HUDEP-2 (cell line): Measurements from ENCODE around the gene S100A10.

ENCODE experiments used
- DNase-seq, 76 experiments: peaks; one replicate each; lab custom pipeline; 2025; ENCODE audit not compliant: unreplicated experiment in 76 of 76; lab: John Stamatoyannopoulos, UW

The S100A10 gene

GRCh38 chr1:152014943-152015342 is 21.3 kb upstream of the S100A10 start:
- DNase-seq = no peak

GRCh38 chr1:152013664-152014237 is 20.1 kb upstream of the S100A10 start:
- DNase-seq = peak in 35 of 76 experiments; percentile 4 to 50 (median 24)

DNA sequence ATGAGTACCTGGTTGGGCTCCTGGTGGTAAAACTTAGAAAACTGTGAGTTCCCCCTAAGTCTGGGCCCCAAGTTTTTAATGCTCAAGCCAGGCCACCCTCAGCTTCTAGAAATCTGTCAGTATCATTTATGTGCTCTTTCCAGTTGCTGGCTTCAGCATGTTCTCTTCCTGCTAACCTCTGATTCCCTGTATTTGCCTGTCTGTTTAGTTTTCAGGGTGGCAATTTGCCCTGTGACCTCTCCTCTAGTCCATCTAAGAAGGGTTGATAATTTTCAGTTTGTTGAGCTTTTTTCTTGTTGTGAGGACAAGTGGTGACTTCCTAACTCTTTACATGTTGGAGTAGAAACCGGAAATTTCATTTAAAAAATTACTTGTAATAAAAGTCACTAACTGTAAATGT is 16.0 kb upstream of the S100A10 start:
- DNase-seq = no peak

DNA sequence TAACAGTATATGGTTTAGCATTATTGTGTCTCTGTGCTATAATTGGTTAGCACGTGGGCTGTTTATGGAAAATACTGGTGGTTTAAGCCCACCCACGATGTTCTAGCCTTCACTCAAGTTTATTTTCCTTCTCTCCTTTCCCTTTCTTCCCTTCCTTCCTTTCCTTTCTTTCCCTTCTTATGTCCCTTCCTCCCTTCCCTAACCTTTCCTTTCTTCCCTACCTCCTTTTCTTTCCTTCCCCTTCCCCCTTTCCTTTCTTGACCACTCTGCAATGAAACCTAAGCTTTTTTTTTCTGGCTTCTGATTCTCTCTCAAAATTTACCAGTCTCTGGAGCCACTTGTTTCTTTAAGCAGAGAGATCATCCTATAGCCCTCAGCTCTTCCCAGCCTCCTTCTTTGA is 13.4 kb upstream of the S100A10 start:
- no peak for DNase-seq

GRCh38 chr1:152005360-152005912 is 11.8 kb upstream of the S100A10 start:
- DNase-seq = no peak

GRCh38 chr1:152003846-152004442 is 10.3 kb upstream of the S100A10 start:
- DNase-seq = no peak

GRCh38 chr1:152002960-152003359 is 9.3 kb upstream of the S100A10 start:
- DNase-seq = peak in 1 of 76 experiments; percentile 15

DNA sequence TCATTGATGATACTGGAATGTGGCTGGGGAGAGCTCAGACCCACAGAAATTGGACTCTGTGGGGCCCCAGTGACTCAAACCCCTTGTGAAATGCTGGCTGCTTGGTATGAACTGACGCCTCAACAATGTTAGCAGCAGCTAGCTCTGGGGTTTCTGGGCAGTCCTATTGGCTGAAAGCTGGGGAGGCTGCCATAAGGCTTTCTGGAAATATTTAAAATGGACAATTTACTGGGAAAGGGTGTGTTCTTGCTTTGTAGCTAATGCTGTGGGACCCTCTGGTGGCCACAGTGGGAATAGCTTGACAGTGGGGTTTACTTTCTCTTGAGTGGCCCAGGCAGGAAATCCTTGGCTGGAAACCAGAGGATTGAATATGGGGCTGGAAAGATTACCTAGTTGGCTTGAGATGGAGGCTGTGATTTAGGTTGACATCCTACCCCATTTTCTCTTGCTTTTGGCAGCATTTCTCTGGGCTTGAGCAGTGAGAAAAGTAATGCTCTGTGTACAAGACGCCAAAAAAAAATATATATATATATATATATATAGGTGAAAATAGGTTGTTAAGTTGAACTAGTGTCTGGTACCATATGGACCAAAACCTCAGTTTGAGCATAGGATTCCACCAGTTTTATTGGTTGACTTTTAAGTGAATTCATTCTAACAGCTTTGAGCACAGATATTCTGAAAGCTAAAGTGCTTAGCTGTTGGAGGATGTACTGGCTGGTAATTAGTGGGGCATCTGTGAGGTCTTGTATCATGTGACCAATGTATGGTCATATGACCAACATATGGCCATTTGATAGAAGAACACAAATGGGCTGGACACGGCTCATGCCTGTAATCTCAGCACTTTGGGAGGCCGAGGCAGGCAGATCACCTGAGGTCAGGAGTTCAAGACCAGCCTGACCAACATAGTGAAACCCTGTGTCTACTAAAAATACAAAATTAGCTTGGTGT is 8.2 kb upstream of the S100A10 start:
- peak in 71 of 76 experiments; percentile 18 to 83 (median 63) for DNase-seq

- DNase-seq = no peak
Measured at GRCh38 chr1:152000964-152001630, 7.4 kb upstream of the S100A10 start.

- no peak for DNase-seq
Measured at GRCh38 chr1:151998611-151999362, 5.1 kb upstream of the S100A10 start.

DNA sequence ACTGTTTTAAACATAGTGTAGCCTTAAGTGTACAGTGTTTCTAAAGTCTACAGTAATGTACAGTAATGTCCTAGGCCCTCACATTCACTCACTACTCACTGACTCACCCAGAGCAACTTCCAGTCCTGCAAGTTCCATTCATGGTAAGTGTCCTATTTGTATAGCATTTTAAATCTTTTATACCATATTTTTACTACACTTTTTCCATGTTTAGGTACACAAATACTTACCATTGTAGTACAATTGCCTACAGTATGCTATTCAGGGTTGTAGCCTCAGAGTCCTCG is 3.6 kb upstream of the S100A10 start:
- DNase-seq = no peak

DNA sequence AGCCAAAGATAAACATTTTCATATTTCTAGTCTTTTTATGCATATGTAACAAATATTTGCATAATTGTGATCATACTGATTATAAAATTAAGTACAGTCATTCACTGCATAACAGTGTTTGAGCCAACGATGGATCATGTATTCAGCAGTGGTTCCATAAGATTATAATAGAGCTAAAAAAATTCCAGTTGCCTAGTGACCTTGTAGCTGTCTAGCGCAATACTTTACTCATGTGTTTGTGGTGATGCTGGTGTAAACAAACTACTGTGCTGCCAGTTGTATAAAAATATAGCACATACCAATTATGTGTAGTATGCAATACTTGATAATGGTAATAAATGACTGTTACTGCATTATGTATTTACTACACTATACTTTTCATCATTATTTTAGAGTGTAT is 2.1 kb upstream of the S100A10 start:
- no peak for DNase-seq

- DNase-seq = peak in 1 of 76 experiments; percentile 7
Measured at GRCh38 chr1:151994956-151995355, 1.3 kb upstream of the S100A10 start.

DNA sequence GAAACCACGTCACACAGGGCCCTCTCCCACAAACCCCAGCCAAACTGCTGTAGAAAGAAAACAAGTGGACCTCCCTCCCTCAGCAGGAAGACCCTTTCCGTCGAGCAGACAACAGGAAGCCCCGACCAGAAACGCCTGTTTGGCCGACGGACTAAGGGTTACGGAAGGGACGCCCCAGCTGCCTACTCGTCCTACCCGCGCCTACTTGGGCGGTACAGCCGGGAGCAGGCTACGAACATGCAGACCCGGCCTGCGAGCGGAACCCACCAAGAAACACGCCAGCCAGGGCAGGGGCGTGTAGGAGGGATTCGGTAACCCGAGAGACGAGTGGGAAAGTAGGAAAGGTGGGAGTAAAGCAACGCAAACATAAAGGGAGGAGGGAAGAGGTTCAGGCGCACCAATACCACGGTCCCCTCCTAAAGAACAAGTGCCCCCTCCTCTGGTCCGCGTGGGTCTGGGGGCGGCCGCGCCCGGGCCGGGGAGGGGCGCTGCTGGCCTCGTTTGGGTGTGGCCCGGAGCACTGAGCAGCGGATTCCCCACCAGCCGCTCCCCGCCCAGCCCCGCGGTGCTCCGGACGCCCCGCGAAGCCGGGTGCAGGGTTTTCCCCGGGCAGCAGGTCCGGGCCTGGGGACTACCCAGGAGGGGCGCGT is 450 bp downstream of the S100A10 start:
- peak in 13 of 76 experiments; percentile 12 to 42 (median 27) for DNase-seq

- DNase-seq = peak in 56 of 76 experiments; percentile 12 to 75 (median 49)
Measured at GRCh38 chr1:151992303-151993083, 1.2 kb downstream of the S100A10 start.

DNA sequence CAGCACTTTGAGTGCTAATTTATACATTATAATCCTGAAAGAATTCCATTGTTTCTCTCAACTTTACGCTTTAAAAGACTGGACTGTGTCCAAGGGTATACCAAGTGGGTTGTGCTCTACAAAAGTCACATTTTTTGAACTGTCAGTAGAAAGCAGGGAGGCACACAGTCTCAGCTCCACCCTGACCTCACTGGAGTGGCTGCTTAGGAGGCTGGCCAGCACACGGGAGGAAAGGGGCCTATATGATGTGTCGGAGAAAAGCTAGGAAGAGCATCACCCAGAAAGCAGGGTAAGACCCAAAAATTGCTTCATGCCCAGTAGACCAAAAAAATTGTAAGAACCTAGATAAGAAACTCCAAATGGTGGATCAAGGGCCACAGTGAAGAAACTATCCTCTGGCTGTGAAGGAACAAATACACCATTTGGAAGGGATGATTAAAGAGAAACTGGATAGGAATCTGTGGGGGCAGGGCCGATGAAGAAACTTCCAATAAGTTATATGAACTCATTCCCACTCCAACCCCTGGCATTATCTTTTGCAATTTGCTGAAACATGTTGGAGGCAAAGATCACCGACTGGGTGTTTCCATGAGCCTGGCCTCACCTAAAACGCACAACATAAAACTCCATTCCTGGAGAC is 1.9 kb downstream of the S100A10 start:
- DNase-seq = no peak

GRCh38 chr1:151990856-151991198 is 2.8 kb downstream of the S100A10 start:
- DNase-seq = no peak

GRCh38 chr1:151990058-151990855 is 3.4 kb downstream of the S100A10 start:
- no peak for DNase-seq
